ENCODE results near the gene BCR. TPM values are rescaled to one million over a fixed set of nuclear protein-coding genes. Genes with fewer than 3 reads are reported as not detected.

Gene BCR
- total RNA-seq, 1 donor from 2014 or later = 102 TPM

DNA sequence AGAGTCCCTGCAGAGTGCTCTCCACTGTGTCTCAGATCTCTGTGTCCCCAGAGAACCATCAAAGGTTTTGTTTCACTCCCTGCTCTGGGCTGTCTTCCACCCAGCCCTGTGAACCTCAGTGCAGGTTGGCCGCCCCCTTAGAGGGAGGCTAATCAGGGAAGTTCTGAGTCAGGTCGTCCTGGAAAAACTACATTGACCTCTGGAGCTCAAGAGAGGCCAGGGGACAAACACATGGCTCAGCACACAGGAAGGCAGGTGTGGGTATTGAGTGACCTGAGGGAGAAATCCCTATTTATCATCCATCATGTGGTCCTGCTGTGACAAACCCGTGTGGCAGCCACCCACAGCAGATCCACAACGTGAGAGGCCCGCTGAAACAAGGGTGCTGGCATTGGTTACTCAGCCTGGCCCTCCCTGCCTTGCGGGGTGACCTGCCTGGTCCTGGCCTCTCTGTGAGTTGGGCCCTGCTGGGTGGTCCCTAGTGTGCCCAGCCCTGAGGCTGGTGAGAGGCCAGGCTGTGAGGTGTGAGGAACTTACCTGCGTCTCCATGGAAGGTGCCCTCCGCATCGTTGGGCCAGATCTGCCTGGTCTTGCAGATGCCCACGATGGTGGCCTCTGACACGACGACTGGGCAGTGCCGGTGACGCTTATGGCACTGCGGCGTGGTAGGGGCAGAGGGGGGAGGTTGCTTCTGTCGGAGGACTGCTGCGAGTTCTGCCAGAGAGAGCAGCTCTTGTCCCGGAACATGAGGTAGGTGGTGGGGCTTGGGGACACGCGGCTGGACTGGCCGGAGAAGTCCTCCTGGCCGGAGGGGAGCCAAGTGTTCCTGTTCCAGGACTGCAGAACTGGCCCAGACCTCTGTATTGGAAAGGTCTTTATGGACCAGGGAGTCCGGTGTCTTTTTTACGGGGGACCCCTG is 669 bp upstream of the BCR start:
- Mint-ChIP-seq H3K4me3 (ENCODE audit: low read depth) (peak overlapping the region; percentile 76), H3K27me3 (no peaks in the 10 kb centered on the region), H3K4me1 (ENCODE audit: low read depth) (peaks cover 35% of the 10 kb centered on the region), H3K36me3 (ENCODE audit: insufficient read depth) (peaks cover 17% of the 10 kb centered on the region), H3K27ac (peak overlapping the region; percentile 94), H3K9me3 (ENCODE audit: low read depth) (peaks cover 16% of the 10 kb centered on the region)
- TF ChIP-seq, protein P1, sequence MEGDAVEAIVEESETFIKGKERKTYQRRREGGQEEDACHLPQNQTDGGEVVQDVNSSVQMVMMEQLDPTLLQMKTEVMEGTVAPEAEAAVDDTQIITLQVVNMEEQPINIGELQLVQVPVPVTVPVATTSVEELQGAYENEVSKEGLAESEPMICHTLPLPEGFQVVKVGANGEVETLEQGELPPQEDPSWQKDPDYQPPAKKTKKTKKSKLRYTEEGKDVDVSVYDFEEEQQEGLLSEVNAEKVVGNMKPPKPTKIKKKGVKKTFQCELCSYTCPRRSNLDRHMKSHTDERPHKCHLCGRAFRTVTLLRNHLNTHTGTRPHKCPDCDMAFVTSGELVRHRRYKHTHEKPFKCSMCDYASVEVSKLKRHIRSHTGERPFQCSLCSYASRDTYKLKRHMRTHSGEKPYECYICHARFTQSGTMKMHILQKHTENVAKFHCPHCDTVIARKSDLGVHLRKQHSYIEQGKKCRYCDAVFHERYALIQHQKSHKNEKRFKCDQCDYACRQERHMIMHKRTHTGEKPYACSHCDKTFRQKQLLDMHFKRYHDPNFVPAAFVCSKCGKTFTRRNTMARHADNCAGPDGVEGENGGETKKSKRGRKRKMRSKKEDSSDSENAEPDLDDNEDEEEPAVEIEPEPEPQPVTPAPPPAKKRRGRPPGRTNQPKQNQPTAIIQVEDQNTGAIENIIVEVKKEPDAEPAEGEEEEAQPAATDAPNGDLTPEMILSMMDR (IDR thresholded peaks at IDR 0.05; ENCODE audit: unreplicated experiment) = no peak
- DNase-seq (ENCODE audit: low spot score, unreplicated experiment) = no peak

DNA sequence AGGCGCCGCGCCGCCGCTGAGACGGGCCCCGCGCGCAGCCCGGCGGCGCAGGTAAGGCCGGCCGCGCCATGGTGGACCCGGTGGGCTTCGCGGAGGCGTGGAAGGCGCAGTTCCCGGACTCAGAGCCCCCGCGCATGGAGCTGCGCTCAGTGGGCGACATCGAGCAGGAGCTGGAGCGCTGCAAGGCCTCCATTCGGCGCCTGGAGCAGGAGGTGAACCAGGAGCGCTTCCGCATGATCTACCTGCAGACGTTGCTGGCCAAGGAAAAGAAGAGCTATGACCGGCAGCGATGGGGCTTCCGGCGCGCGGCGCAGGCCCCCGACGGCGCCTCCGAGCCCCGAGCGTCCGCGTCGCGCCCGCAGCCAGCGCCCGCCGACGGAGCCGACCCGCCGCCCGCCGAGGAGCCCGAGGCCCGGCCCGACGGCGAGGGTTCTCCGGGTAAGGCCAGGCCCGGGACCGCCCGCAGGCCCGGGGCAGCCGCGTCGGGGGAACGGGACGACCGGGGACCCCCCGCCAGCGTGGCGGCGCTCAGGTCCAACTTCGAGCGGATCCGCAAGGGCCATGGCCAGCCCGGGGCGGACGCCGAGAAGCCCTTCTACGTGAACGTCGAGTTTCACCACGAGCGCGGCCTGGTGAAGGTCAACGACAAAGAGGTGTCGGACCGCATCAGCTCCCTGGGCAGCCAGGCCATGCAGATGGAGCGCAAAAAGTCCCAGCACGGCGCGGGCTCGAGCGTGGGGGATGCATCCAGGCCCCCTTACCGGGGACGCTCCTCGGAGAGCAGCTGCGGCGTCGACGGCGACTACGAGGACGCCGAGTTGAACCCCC is 798 bp downstream of the BCR start:
- Mint-ChIP-seq H3K9me3 (ENCODE audit: low read depth) (peaks cover 12% of the 10 kb centered on the region), H3K36me3 (ENCODE audit: insufficient read depth) (peaks cover 16% of the 10 kb centered on the region), H3K4me1 (ENCODE audit: low read depth) (peaks cover 40% of the 10 kb centered on the region), H3K4me3 (ENCODE audit: low read depth) (peak overlapping the region; percentile 81), H3K27ac (peak overlapping the region; percentile 50), H3K27me3 (no peaks in the 10 kb centered on the region)
- DNase-seq (ENCODE audit: low spot score, unreplicated experiment) = no peak
- TF ChIP-seq, protein P1 (IDR thresholded peaks at IDR 0.05; ENCODE audit: unreplicated experiment) = no peak

DNA sequence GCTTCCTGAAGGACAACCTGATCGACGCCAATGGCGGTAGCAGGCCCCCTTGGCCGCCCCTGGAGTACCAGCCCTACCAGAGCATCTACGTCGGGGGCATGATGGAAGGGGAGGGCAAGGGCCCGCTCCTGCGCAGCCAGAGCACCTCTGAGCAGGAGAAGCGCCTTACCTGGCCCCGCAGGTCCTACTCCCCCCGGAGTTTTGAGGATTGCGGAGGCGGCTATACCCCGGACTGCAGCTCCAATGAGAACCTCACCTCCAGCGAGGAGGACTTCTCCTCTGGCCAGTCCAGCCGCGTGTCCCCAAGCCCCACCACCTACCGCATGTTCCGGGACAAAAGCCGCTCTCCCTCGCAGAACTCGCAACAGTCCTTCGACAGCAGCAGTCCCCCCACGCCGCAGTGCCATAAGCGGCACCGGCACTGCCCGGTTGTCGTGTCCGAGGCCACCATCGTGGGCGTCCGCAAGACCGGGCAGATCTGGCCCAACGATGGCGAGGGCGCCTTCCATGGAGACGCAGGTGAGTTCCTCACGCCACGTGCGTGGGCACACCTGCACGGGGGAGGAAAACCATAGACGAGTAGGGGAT is 1.5 kb downstream of the BCR start:
- peaks cover 9% of the 10 kb centered on the region for H3K36me3 Mint-ChIP-seq (ENCODE audit: insufficient read depth)
- peaks cover 5% of the 10 kb centered on the region for H3K9me3 Mint-ChIP-seq (ENCODE audit: low read depth)
- H3K27ac Mint-ChIP-seq = peak overlapping the region; percentile 59
- H3K4me3 Mint-ChIP-seq (ENCODE audit: low read depth) = peak overlapping the region; percentile 75
- TF ChIP-seq, protein P1 (IDR thresholded peaks at IDR 0.05; ENCODE audit: unreplicated experiment) = no peak
- H3K27me3 Mint-ChIP-seq = no peaks in the 10 kb centered on the region
- DNase-seq (ENCODE audit: low spot score, unreplicated experiment) = no peak
- peaks cover 43% of the 10 kb centered on the region for H3K4me1 Mint-ChIP-seq (ENCODE audit: low read depth)

DNA sequence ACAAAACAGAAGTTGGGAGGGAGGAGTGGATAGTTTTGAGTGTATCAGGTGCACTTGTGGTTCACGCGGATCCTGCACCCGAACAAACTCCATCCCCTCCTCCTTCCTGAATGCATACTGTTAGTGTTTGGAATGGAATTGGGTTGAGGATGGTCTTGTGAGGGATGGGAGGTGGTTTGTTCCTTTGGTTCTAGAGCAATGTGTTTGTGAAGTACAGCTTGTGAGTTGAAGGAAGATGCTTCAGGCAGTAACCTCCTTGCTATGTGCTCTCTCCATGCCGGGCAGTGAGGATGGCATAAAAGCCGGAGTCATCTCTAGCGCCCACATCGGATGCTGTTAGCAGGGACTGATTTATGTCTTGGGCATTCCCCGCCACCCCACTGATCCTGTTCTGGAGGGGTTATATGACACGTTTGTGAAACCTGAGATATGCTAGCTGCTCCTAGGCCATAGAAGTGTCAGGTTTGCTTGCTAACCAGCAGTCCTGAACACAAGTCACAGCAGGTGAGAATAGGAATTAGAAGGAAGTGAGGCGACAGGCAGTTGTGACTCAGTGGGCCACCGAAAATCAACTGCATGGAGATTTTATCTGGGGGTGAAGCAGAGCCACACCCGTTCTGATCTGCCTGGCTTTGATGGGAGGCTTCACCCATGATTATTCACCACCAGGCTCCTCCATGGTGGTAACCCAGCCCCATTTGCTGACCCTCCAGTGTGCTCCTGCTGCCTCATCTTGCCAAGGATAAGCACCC is 2.2 kb downstream of the BCR start:
- Mint-ChIP-seq H3K4me3 (ENCODE audit: low read depth) (peak overlapping the region; percentile 75), H3K36me3 (ENCODE audit: insufficient read depth) (peaks cover 4% of the 10 kb centered on the region), H3K9me3 (ENCODE audit: low read depth) (no peaks in the 10 kb centered on the region), H3K27ac (peak overlapping the region; percentile 81), H3K27me3 (no peaks in the 10 kb centered on the region), H3K4me1 (ENCODE audit: low read depth) (peaks cover 45% of the 10 kb centered on the region)
- TF ChIP-seq, protein P1 (IDR thresholded peaks at IDR 0.05; ENCODE audit: unreplicated experiment) = no peak
- DNase-seq (ENCODE audit: low spot score, unreplicated experiment) = no peak
